Right ventricle myocardium superior (tissue), 1 donor: ENCODE measurements around the gene ARPIN. TPM values are rescaled to one million over a fixed set of nuclear protein-coding genes. Genes with fewer than 3 reads are reported as not detected.
A peak's percentile ranks its signal among the peaks of the same experiment; 100 is the strongest.

Source experiments
- ATAC-seq: fragments of 200-7000 bp; cut with Tn5 transposase; one replicate; pipeline ENCODE4 v1.9.1; 2020; ENCODE audit warnings: mild to moderate bottlenecking; ENCODE audit not compliant: poor library complexity
- DNase-seq: peaks from one replicate; pipeline ENCODE4 v3.0.0-alpha.2; 2020
- intact Hi-C: fragments of 100-400 bp; cut with DNase I; formaldehyde crosslinking; loops from one replicate; pipeline ENCODE4 v1.11.2; 2022
- total RNA-seq: library from RNA; stranded (reverse); fragmentation: NEBNext Ultra II Directional; extraction: Animal tissue kit (Norgen Biotek cat#: 25700); gene quantifications from one replicate; pipeline ENCODE4 v1.2.1, GENCODE V29; 2021
- donor health status: DM: no; HTN: yes; CAD: no; lungs with severe emphysema.

ARPIN gene
- total RNA-seq, 1 donor from 2014 or later, result 10.6 TPM

GRCh38 chr15:89916660-89917059, 3.9 kb upstream of the ARPIN start:
- intact Hi-C loops, result no loop called here
- ATAC-seq, result no peak
- DNase-seq, result no peak

- ATAC-seq (peak; percentile 89), DNase-seq (peak; percentile 61)
- intact Hi-C loops, result loop anchor here (5.0 kb wide), 1 partner anchor 160 kb away; no protein-coding TSS in a partner anchor
Measured at GRCh38 chr15:89912145-89912673, 543 bp downstream of the ARPIN start.

GRCh38 chr15:89910891-89911626, 1.7 kb downstream of the ARPIN start:
- intact Hi-C loops, result loop anchor here (5.0 kb wide), 1 partner anchor 161 kb away; no protein-coding TSS in a partner anchor
- DNase-seq, result no peak
- peak; percentile 27 for ATAC-seq

- DNase-seq (no peak), ATAC-seq (no peak)
- intact Hi-C loops, result loop anchor here (5.0 kb wide), 1 partner anchor 163 kb away; no protein-coding TSS in a partner anchor
Measured at GRCh38 chr15:89909611-89910010, 3.1 kb downstream of the ARPIN start.

GRCh38 chr15:89908226-89908625, 4.5 kb downstream of the ARPIN start:
- no peak for ATAC-seq
- DNase-seq, result no peak
- intact Hi-C loops, result no loop called here

- no peak for DNase-seq
Measured at GRCh38 chr15:89907289-89907688, 5.5 kb downstream of the ARPIN start.

GRCh38 chr15:89905846-89906378, 6.8 kb downstream of the ARPIN start:
- intact Hi-C loops, result no loop called here
- ATAC-seq (no peak), DNase-seq (no peak)

More at GRCh38 chr15:89907289-89907688, 5.5 kb downstream of the ARPIN start:
- ATAC-seq, result no peak
- intact Hi-C loops, result no loop called here

GRCh38 chr15:89904519-89904918, 8.2 kb downstream of the ARPIN start:
- ATAC-seq, result no peak
- intact Hi-C loops, result no loop called here
- no peak for DNase-seq

- intact Hi-C loops, result no loop called here
- DNase-seq, result no peak
- ATAC-seq, result no peak
Measured at GRCh38 chr15:89903858-89904130, 9.0 kb downstream of the ARPIN start.

- DNase-seq (no peak), ATAC-seq (no peak)
- intact Hi-C loops, result no loop called here
Measured at GRCh38 chr15:89903015-89903857, 9.5 kb downstream of the ARPIN start.

GRCh38 chr15:89900849-89901248, 11.9 kb downstream of the ARPIN start:
- peak; percentile 56 for DNase-seq
- intact Hi-C loops, result no loop called here
- peak; percentile 88 for ATAC-seq

GRCh38 chr15:89899951-89900567, 12.7 kb downstream of the ARPIN start:
- ATAC-seq, result no peak
- intact Hi-C loops, result no loop called here
- no peak for DNase-seq

- ATAC-seq, result no peak
- no peak for DNase-seq
- intact Hi-C loops, result no loop called here
Measured at GRCh38 chr15:89899295-89899945, 13.3 kb downstream of the ARPIN start.

GRCh38 chr15:89898614-89899294, 14.0 kb downstream of the ARPIN start:
- no peak for ATAC-seq
- intact Hi-C loops, result no loop called here

GRCh38 chr15:89898146-89898545, 14.6 kb downstream of the ARPIN start:
- intact Hi-C loops, result no loop called here
- ATAC-seq (no peak), DNase-seq (no peak)

More at GRCh38 chr15:89898614-89899294, 14.0 kb downstream of the ARPIN start:
- DNase-seq, result no peak

- intact Hi-C loops, result no loop called here
- peak; percentile 99 for ATAC-seq
- peak; percentile 94 for DNase-seq
Measured at GRCh38 chr15:89893696-89894447, 18.9 kb downstream of the ARPIN start, which contains the start of gene AP3S2. Gene AP3S2 (minus strand): TSS chr15:89893994. CDS start chr15:89893949, 45 bp downstream.

- no peak for ATAC-seq
- no peak for DNase-seq
- intact Hi-C loops, result no loop called here
Measured at GRCh38 chr15:89893027-89893426, 19.7 kb downstream of the ARPIN start.
